Spleen (tissue), 7 donors: ENCODE results near the gene MAPT.

ENCODE experiments used
- POLR2A ChIP-seq, 3 donors: fragments of 450-650 bp; IDR thresholded peaks; one replicate each; pipeline ENCODE4 v1.5.1; 2017; ENCODE audit warnings: antibody characterized with exemption in 3 of 3, mild to moderate bottlenecking in 1 of 3
- POLR2AphosphoS5 ChIP-seq, 3 donors: sonication (generic); formaldehyde crosslinking; IDR thresholded peaks; one replicate each; pipeline ENCODE4 v1.5.1; 2017; ENCODE audit warnings: antibody characterized with exemption in 3 of 3
- TF ChIP-seq, protein P1 (sequence below), 11 experiments: fragments of 200-600 bp in 7 of 11; fragments of 450-650 bp in 4 of 11; sonication (generic) in 4 of 11; IDR thresholded peaks in 8 of 11; conservative IDR thresholded peaks in 3 of 11; 1 replicate in 7 of 11; 2 replicates in 4 of 11; pipeline versions ENCODE4 v1.4.0 to v1.8.0; 2016 to 2021; ENCODE audit warnings: antibody characterized with exemption in 11 of 11, inconsistent platforms in 4 of 11, mild to moderate bottlenecking in 1 of 11
- donor health status: DM: no; HTN: no; CAD: no; lungs with moderate emphysema.
- donor health status: DM: no; HTN: no; CAD: no.
- donor health status: DM: no; HTN: no; CAD: no.

DNA sequence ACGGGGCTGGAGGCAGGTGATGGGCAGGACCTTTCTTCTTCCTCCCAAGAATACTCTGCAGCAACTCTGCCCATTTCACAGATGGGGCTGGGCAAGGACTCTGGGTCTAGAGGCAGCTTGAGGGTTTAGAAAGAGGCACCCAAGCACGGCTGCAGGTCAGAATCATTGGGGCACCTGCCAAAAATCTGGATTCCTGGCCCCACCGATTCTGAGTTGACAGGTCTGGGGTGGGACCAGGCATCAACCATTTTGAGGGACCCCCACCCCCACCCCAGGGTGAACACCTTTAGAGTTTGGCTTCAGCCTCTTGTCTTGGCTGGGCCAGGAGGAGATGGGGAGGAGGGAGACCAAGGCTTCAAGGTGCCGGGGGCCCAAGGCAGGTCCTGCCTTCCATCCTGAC is 44.3 kb upstream of the MAPT start:
- TF ChIP-seq, protein P1, sequence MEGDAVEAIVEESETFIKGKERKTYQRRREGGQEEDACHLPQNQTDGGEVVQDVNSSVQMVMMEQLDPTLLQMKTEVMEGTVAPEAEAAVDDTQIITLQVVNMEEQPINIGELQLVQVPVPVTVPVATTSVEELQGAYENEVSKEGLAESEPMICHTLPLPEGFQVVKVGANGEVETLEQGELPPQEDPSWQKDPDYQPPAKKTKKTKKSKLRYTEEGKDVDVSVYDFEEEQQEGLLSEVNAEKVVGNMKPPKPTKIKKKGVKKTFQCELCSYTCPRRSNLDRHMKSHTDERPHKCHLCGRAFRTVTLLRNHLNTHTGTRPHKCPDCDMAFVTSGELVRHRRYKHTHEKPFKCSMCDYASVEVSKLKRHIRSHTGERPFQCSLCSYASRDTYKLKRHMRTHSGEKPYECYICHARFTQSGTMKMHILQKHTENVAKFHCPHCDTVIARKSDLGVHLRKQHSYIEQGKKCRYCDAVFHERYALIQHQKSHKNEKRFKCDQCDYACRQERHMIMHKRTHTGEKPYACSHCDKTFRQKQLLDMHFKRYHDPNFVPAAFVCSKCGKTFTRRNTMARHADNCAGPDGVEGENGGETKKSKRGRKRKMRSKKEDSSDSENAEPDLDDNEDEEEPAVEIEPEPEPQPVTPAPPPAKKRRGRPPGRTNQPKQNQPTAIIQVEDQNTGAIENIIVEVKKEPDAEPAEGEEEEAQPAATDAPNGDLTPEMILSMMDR (IDR thresholded peaks at IDR 0.05 in 8 of 11, conservative IDR thresholded peaks at IDR 0.05 in 3 of 11) = no peak
- TF ChIP-seq POLR2AphosphoS5 (IDR thresholded peaks at IDR 0.05) = no peak
- TF ChIP-seq POLR2A (IDR thresholded peaks at IDR 0.05) = no peak
